ENCODE measurements around the gene NR1D2.

GRCh38 chr3:23966328-23966727 lies 21.2 kb downstream of the NR1D2 start:
- TF ChIP-seq CTCF (IDR thresholded peaks at IDR 0.05) (no peak), POLR2A (IDR thresholded peaks at IDR 0.05) (no peak)
